ENCODE measurements around the gene RBMS3. TPM values are rescaled to one million over a fixed set of nuclear protein-coding genes. Genes with fewer than 3 reads are reported as not detected.

RBMS3 gene
- total RNA-seq, 1 experiment from 2014 or later = 8.7 TPM

GRCh38 chr3:29486096-29486495, 205.2 kb downstream of the RBMS3 start (continued):
- TF ChIP-seq ZNF281 (CRISPR knock-in tag; IDR thresholded peaks at IDR 0.05) (no peak), ATF3 (CRISPR knock-in tag; conservative IDR thresholded peaks at IDR 0.05) (no peak), MXD4 (CRISPR knock-in tag; IDR thresholded peaks at IDR 0.05; ENCODE audit: borderline replicate concordance) (no peak), RORB (CRISPR knock-in tag; IDR thresholded peaks at IDR 0.05) (no peak), TEAD4 (CRISPR knock-in tag; IDR thresholded peaks at IDR 0.05) (no peak), NR1H2 (CRISPR knock-in tag; IDR thresholded peaks at IDR 0.05) (no peak), HMGA2 (CRISPR knock-in tag; IDR thresholded peaks at IDR 0.05) (no peak), HMGXB4 (CRISPR knock-in tag; IDR thresholded peaks at IDR 0.05) (no peak)

DNA sequence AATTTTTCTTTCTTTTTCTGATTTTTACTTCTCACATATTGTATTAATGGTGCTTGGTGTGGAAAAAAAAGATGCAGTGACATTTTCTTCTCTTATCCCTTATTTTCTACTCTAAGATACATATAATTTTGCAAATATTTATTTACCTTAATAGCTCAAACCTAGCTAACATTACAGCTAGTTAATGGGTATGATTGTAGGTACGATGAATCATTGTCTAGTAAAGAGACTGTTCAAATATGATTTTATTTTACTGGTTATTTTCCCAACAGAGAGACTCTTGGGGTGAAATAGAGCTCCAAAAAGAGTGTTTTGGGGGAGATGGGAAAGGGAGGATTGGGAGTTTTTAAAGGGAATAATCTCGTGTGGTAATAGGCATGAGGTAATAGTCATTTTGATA, 206.0 kb downstream of the RBMS3 start:
- H3K4me3 Mint-ChIP-seq = no peak overlapping the region
- no peaks in the 10 kb centered on the region for H3K27me3 Mint-ChIP-seq (ENCODE audit: low read depth)
- no peak overlapping the region for H3K27ac Mint-ChIP-seq
- H3K36me3 Mint-ChIP-seq = no peaks in the 10 kb centered on the region; the same call in 1 of the 2 replicates
- H3K4me1 Mint-ChIP-seq = peaks cover 15% of the 10 kb centered on the region
- TF ChIP-seq, protein P1, sequence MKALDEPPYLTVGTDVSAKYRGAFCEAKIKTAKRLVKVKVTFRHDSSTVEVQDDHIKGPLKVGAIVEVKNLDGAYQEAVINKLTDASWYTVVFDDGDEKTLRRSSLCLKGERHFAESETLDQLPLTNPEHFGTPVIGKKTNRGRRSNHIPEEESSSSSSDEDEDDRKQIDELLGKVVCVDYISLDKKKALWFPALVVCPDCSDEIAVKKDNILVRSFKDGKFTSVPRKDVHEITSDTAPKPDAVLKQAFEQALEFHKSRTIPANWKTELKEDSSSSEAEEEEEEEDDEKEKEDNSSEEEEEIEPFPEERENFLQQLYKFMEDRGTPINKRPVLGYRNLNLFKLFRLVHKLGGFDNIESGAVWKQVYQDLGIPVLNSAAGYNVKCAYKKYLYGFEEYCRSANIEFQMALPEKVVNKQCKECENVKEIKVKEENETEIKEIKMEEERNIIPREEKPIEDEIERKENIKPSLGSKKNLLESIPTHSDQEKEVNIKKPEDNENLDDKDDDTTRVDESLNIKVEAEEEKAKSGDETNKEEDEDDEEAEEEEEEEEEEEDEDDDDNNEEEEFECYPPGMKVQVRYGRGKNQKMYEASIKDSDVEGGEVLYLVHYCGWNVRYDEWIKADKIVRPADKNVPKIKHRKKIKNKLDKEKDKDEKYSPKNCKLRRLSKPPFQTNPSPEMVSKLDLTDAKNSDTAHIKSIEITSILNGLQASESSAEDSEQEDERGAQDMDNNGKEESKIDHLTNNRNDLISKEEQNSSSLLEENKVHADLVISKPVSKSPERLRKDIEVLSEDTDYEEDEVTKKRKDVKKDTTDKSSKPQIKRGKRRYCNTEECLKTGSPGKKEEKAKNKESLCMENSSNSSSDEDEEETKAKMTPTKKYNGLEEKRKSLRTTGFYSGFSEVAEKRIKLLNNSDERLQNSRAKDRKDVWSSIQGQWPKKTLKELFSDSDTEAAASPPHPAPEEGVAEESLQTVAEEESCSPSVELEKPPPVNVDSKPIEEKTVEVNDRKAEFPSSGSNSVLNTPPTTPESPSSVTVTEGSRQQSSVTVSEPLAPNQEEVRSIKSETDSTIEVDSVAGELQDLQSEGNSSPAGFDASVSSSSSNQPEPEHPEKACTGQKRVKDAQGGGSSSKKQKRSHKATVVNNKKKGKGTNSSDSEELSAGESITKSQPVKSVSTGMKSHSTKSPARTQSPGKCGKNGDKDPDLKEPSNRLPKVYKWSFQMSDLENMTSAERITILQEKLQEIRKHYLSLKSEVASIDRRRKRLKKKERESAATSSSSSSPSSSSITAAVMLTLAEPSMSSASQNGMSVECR (CRISPR knock-in tag; IDR thresholded peaks at IDR 0.05; ENCODE audit: borderline replicate concordance) = no peak
- no peak for TF ChIP-seq FOXJ3 (CRISPR knock-in tag; IDR thresholded peaks at IDR 0.05; ENCODE audit: borderline replicate concordance)
- TF ChIP-seq, protein P2, sequence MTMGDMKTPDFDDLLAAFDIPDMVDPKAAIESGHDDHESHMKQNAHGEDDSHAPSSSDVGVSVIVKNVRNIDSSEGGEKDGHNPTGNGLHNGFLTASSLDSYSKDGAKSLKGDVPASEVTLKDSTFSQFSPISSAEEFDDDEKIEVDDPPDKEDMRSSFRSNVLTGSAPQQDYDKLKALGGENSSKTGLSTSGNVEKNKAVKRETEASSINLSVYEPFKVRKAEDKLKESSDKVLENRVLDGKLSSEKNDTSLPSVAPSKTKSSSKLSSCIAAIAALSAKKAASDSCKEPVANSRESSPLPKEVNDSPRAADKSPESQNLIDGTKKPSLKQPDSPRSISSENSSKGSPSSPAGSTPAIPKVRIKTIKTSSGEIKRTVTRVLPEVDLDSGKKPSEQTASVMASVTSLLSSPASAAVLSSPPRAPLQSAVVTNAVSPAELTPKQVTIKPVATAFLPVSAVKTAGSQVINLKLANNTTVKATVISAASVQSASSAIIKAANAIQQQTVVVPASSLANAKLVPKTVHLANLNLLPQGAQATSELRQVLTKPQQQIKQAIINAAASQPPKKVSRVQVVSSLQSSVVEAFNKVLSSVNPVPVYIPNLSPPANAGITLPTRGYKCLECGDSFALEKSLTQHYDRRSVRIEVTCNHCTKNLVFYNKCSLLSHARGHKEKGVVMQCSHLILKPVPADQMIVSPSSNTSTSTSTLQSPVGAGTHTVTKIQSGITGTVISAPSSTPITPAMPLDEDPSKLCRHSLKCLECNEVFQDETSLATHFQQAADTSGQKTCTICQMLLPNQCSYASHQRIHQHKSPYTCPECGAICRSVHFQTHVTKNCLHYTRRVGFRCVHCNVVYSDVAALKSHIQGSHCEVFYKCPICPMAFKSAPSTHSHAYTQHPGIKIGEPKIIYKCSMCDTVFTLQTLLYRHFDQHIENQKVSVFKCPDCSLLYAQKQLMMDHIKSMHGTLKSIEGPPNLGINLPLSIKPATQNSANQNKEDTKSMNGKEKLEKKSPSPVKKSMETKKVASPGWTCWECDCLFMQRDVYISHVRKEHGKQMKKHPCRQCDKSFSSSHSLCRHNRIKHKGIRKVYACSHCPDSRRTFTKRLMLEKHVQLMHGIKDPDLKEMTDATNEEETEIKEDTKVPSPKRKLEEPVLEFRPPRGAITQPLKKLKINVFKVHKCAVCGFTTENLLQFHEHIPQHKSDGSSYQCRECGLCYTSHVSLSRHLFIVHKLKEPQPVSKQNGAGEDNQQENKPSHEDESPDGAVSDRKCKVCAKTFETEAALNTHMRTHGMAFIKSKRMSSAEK (CRISPR knock-in tag; IDR thresholded peaks at IDR 0.05; ENCODE audit: borderline replicate concordance) = no peak
- no peak for TF ChIP-seq MAX (CRISPR knock-in tag; IDR thresholded peaks at IDR 0.05)
- ChIA-PET CTCF (no interaction called here), POLR2A (no interaction called here)
- no peak for ATAC-seq
- H3K9me3 Mint-ChIP-seq = peaks cover 9% of the 10 kb centered on the region
- no peak for DNase-seq (ENCODE audit: low spot score)

Measured in WTC11 (cell line).